ENCODE measurements around the gene FOXS1.

FOXS1 gene

GRCh38 chr20:31868853-31869672 lies 23.7 kb upstream of the FOXS1 start:
- no peak overlapping the region for H3K4me3 ChIP-seq (ENCODE audit: low read depth, low read length)
- DNase-seq (ENCODE audit: low read depth) = no peak
- TF ChIP-seq CTCF (IDR thresholded peaks at IDR 0.05; ENCODE audit: control insufficient read depth, extremely low read depth, insufficient read depth) = no peak

DNA sequence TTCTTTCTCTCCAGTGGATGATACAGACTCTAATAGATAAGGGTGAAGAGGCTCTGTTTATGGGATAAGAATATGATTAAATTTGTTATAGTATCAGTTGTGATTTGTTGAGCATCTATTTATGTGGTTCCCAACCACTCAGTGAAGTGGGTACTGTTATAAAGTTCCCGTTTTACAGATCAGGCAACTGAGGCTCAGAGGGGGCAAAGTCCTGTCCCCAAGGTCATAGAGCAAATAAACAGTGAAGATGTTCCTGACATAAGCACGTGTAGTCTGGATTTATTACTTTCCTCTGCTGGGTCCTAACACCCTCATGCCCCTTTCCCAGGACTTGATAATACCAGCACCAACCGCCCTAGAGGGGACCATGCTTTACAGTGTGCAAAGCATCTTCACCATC lies 20.8 kb upstream of the FOXS1 start:
- TF ChIP-seq CTCF (IDR thresholded peaks at IDR 0.05; ENCODE audit: control insufficient read depth, extremely low read depth, insufficient read depth) = no peak
- DNase-seq (ENCODE audit: low read depth) = no peak
- H3K4me3 ChIP-seq (ENCODE audit: low read depth, low read length) = no peak overlapping the region

GRCh38 chr20:31864521-31865400 lies 19.4 kb upstream of the FOXS1 start:
- TF ChIP-seq CTCF (IDR thresholded peaks at IDR 0.05; ENCODE audit: control insufficient read depth, extremely low read depth, insufficient read depth) = no peak
- no peak for DNase-seq (ENCODE audit: low read depth)
- no peak overlapping the region for H3K4me3 ChIP-seq (ENCODE audit: low read depth, low read length)

DNA sequence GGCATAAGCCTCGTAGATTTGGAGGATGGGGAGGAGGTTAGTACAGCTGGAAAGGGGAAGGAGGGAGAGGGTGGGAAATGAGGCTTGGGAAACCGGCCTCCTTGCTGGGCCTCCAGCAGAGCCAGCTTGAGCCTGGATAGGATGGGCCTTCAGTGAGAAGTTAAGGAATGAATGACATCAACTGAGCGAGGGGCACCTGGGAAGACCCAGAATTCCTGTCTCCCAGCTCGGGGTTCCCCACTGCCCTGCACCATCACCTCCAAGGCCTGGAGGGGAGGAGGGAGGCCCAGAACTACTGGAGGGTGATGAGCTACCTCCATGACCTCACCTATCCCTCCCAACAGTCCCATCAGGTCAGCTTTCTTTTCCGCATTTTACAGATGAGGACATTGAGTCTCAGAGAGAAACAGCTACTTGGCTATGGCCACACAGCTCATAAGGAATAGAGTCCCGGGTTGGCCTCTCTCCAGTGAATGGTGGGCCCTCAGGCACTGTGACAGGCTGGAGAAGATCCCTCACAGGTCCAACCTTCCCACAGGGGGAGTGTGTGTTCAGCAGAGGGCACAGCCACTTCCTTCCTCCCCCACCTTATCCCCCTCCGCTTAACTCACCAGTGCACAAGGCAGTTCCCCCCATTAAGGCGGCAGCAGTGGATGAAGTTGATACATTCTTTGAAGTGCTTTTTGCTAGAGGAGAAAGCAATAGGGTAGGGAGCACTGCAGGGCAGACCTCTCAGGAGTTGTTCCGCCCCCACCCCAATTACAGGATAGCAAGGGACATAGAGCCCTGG lies 18.1 kb upstream of the FOXS1 start:
- no peak overlapping the region for H3K4me3 ChIP-seq (ENCODE audit: low read depth, low read length)
- DNase-seq (ENCODE audit: low read depth) = no peak
- TF ChIP-seq CTCF (IDR thresholded peaks at IDR 0.05; ENCODE audit: control insufficient read depth, extremely low read depth, insufficient read depth) = no peak

DNA sequence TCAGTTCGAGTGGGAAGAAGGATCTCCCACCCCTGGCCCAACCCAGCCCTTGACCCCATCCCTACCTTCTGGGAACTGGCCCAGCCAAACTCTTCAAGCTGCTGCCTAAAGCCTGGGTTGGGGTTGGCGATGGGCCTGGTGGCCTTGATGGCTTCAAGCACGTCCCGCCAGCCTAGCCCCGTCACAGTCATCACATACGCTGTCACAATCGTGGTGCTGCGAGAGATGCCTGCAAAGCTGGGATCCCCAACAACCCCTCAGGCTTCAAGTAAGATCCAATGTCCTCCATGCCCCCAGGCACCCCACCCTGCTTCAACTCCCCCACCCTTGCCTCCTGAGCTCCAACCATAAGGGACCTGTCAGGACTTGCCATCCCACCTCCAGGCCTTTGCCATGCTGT lies 17.1 kb upstream of the FOXS1 start:
- no peak for TF ChIP-seq CTCF (IDR thresholded peaks at IDR 0.05; ENCODE audit: control insufficient read depth, extremely low read depth, insufficient read depth)
- DNase-seq (ENCODE audit: low read depth) = no peak
- no peak overlapping the region for H3K4me3 ChIP-seq (ENCODE audit: low read depth, low read length)

DNA sequence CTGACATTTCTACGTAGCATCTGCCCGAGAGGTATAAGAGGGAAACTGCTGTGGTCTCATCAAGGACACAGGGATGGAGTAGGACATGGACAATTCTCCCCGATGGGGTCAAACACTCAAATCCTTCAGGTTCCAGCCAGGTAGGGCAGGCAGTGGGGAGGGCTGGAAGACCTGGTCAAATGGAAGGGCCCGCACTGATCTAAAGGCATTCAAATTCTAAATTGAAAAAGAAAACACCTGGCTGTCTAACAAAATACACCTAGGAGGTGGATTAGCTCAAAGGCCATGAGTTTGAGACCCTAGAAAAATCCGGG lies 16.7 kb upstream of the FOXS1 start:
- TF ChIP-seq CTCF (IDR thresholded peaks at IDR 0.05; ENCODE audit: control insufficient read depth, extremely low read depth, insufficient read depth) = no peak
- no peak for DNase-seq (ENCODE audit: low read depth)
- no peak overlapping the region for H3K4me3 ChIP-seq (ENCODE audit: low read depth, low read length)

Measured in LNCaP clone FGC (cell line).